ENCODE data around the gene PTEN.

- no peak for TF ChIP-seq POLR2A (IDR thresholded peaks at IDR 0.05)
- no peak for TF ChIP-seq CTCF (IDR thresholded peaks at IDR 0.05)
Observed at GRCh38 chr10:87978166-87978565, 114.7 kb downstream of the PTEN start.

Measured in adrenal gland (tissue), 5 donors.